Inflammatory macrophage treated with lipopolysaccharide for 1 hour (primary cell): ENCODE measurements around the gene HNRNPUL2.
A peak's percentile ranks its signal among the peaks of the same experiment; 100 is the strongest.
"Not testable (repeated sequence)": the region's sequence is repeated elsewhere in the genome, so short reads cannot be mapped to it uniquely, and the experiment has no call there.

Experiments
- DNase-seq, 2 donors: peaks; one replicate each; pipeline ENCODE4 v3.0.0-alpha.2; 2020 to 2022

Gene HNRNPUL2

GRCh38 chr11:62702246-62702645 is 25.0 kb downstream of the HNRNPUL2 start:
- peak; percentile 87 to 91 for DNase-seq

DNA sequence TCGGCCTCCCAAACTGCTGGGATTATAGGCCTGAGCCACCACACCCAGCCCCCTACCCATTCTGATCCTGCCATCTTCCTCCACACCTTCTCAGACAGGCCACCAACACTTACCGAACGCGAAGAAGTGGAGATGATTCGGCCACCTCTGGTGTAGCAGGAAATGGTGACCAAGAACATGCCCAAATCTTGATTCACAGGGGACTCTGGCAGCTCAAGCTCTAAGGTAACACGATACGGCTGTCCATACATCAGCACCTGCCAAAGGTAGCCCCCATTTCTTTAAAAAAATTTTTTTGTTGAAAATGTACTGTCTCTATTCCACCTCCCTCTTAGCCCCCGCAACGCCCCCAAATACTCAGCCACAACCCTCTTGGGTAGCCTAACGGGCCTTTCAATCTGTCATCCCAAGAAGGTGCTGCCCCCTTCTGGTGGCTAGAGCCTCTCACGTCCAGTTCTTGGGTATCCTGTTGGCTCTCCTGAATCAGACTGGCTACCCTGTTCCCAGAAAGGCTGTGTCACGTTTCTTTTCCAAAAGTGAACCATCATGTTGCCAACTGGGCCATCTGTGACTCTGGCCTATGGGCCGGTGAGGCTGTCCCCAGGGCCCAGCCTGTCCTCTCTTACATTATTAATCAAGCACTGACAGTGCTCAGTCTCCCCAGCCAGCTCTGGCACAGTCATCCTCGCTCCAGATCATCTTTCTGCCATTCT is 32.6 kb downstream of the HNRNPUL2 start:
- DNase-seq: peak; percentile 68 to 87

GRCh38 chr11:62693624-62694023 is 33.6 kb downstream of the HNRNPUL2 start:
- DNase-seq: not testable (repeated sequence)

- no peak for DNase-seq
Observed at GRCh38 chr11:62689421-62690183, 37.7 kb downstream of the HNRNPUL2 start, which contains the start of gene LRRN4CL. TSS of gene LRRN4CL (minus strand) at chr11:62689530. CDS start at chr11:62688508, 1,022 bp downstream.

DNA sequence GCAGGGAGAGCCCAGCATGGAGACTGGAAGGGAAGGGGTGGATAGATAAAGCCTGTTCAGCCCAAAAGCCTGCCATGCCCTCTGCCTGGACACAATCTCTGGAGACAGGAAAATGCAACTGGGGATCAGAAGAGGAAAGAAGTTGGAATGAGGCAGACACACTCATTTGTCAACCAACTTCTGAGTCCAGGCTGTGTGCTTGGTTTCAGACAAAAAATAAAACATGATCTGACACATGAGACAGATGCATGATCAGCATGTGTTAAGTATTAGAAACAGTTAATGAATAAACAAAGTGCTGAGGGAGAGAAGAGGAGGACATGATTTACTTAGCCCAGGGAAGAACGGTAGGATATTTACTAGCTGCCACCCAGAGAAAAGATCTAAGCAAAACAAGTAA is 38.8 kb downstream of the HNRNPUL2 start:
- no peak for DNase-seq

- DNase-seq: no peak
Observed at GRCh38 chr11:62687508-62688396, 39.5 kb downstream of the HNRNPUL2 start.

DNA sequence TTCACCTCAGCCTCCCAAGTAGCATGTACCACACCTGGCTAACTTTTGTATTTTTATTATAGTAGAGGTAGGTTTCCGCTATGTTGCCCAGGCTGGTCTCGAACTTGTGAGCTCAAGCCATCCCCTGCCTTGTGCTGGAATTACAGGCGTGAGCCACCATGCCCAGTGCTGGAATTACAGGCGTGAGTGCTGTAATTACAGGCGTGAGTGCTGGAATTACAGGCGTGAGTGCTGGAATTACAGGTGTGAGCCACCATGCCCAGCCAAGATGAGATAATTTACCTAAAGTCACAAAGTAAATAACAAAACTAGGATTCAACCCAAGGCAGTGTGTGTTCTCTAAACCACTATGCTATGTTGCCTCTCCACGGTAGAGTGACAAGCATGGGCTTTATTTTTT is 44.7 kb downstream of the HNRNPUL2 start:
- no peak for DNase-seq

DNA sequence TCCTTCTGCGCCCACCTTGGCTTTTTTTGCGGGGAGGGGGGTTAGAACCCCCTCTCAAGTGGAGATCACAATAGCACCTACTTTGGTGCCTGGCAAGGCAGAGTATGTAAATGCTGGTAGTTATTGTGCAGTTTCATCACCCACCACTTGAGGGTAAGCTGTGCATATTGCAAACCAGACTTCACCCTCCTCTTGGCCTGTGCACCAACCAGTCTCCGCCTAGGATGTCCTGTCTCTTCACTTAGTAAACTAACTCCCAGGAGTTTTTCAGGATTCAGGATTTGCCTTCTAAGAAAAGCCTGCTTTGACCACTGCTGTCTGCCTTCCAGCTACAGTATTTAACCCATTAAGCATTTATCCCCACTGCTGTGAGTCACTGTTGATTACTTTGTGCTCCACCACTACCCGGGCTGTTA is 46.4 kb downstream of the HNRNPUL2 start:
- peak; percentile 47 to 55 for DNase-seq

GRCh38 chr11:62678770-62679696 is 48.2 kb downstream of the HNRNPUL2 start, which contains the start of gene UBXN1:
TSS of gene UBXN1 (minus strand) at chr11:62679073. CDS start at chr11:62678923, 150 bp downstream.
- peak; percentile 97 to 98 for DNase-seq

- no peak for DNase-seq
Observed at GRCh38 chr11:62678433-62678769, 48.9 kb downstream of the HNRNPUL2 start.

- no peak for DNase-seq
Observed at GRCh38 chr11:62677714-62678113, 49.5 kb downstream of the HNRNPUL2 start.

DNA sequence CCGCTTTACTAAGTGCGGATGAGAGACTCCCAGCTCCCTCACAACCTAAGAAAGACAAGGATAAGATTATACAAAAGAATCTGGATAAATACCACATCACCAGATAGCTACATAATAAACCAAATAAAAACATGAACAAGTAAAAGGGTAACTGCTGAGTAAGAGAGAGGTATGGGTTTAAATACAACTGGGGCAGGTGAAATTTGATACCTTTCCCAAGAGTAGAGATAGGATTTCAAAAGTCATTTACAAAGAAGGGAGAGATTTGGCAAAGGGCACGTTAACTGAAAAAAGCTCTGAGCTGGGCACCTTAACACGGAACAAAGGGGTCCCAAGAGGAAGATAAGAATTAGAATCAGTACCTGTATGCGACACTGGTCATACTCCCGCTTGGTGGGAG is 50.1 kb downstream of the HNRNPUL2 start:
- no peak for DNase-seq

DNA sequence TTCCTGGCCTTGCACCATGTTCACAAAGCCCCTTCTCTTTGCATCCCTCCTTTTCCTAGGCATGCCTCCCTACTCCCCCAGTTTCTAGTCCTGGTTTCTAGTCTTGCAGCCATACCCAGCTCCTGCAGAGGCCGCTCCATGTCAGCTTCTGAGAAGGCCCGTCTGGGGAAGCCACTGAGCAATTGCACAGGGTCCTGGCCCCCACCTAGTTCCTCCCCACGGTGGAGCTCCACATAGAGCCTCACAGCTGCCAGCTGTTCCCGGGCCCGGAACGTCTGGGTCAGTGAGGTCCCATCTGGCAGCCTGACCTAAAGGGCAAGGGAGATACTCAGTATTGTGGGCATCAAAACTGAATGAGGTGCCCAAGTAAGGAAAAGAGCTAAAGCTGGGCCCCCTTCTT is 50.6 kb downstream of the HNRNPUL2 start:
- DNase-seq: no peak

DNA sequence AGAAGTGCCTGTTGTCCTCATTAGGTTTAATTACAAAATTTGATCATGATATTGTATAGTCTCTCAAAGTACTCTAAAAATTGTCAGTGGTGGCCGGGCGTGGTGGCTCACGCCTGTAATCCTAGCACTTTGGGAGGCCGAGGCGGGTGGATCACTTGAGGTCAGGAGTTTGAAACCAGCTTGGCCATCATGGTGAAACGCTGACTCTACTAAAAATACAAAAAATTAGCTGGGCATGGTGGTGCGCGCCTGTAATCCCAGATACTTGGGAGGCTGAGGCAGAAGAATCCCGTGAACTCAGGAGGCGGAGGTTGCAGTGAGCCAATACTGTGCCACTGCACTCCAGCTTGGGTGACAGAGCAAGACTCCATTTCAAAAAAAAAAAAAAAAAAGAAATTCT is 51.8 kb downstream of the HNRNPUL2 start:
- DNase-seq: not testable (repeated sequence)

- DNase-seq: no peak
Observed at GRCh38 chr11:62673196-62673525, 54.1 kb downstream of the HNRNPUL2 start.

DNA sequence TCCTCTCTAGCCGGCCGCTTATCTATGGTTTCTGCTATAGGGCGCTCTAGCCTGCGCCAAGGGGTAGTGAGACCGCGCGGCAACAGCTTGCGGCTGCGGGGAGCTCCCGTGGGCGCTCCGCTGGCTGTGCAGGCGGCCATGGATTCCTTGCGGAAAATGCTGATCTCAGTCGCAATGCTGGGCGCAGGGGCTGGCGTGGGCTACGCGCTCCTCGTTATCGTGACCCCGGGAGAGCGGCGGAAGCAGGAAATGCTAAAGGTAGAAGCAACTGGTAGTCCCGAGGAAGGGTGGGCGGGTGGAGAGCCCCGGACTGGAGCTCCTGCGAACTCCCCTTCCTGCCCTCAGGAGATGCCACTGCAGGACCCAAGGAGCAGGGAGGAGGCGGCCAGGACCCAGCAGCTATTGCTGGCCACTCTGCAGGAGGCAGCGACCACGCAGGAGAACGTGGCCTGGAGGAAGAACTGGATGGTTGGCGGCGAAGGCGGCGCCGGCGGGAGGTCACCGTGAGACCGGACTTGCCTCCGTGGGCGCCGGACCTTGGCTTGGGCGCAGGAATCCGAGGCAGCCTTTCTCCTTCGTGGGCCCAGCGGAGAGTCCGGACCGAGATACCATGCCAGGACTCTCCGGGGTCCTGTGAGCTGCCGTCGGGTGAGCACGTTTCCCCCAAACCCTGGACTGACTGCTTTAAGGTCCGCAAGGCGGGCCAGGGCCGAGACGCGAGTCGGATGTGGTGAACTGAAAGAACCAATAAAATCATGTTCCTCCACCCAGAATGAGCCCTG is 55.5 kb downstream of the HNRNPUL2 start, which contains the start of the genes LBHD1 and UQCC3:
Gene LBHD1 (minus strand): TSS at position 660 of the 782 bp plus-strand sequence. CDS start 2,236 bp downstream, outside the sequence.
Gene UQCC3 (plus strand): TSS at position 66 of the 782 bp plus-strand sequence. CDS start 73 bp downstream, at position 139.
- DNase-seq: peak; percentile 83 to 89

- DNase-seq: no peak
Observed at GRCh38 chr11:62671236-62671607, 56.0 kb downstream of the HNRNPUL2 start.

DNA sequence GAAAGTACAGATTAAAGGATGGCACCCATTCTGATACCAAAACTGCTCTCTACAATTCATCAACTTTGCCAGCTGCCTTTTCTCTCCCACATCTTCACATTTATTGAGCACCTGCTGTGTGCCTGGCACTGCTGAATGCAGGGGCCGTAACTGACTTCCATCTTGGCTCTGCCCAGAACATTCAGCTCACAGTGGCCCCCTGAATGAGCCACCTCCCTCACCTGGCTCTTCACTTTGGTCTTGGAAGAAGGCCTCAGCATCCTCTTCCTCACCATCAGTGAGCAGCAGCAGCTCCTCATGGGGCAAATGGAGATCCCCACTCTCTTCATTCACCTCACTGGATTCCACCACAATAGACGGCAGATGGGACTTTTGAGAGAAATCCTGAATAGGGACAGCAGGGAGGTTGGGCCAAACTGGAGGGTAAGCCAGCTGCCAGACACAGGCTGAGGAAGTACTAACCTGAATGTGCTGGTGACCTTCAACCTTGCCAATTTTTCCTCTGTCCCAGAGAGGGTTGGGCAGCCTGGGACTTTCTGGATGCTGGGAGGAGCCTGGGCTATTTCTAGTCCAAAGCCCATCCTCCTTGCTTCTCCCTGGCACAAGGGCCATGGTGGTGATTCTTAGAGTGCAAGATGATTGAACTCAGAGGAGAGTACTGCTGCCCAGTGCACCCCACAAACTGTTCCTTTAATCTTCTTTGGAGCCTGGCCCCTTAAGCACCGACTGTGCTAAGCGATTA is 57.7 kb downstream of the HNRNPUL2 start:
- no peak for DNase-seq

GRCh38 chr11:62667460-62667859 is 59.8 kb downstream of the HNRNPUL2 start:
- no peak for DNase-seq

GRCh38 chr11:62666259-62666926 is 60.9 kb downstream of the HNRNPUL2 start:
- DNase-seq: no peak
